ENCODE data around the gene PANK1.
"Not testable (repeated sequence)": the region's sequence is repeated elsewhere in the genome, so short reads cannot be mapped to it uniquely, and the experiment has no call there.

The PANK1 gene

DNA sequence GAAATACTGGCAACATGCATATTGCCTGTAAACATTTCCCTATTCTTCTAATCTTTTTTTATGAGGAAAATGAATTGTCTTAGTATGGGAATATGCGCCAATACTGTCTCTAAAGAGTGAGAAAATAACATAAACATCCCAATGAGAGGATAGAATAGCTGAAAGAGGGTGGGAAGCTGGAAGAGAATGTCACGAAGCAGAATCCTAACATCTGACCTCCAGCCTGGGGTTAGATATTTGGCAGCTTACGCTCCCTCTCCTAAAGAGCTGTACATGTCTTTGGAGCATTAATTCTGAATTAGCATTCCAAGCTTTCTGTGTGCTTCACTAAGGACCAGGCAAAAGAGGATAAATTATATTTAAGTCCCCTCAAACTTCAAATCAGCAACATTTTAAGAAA lies 78.0 kb downstream of the PANK1 start:
- no peak for DNase-seq (ENCODE audit: low read depth)

GRCh38 chr10:89566095-89566950 lies 78.7 kb downstream of the PANK1 start:
- no peak for DNase-seq (ENCODE audit: low read depth)

DNA sequence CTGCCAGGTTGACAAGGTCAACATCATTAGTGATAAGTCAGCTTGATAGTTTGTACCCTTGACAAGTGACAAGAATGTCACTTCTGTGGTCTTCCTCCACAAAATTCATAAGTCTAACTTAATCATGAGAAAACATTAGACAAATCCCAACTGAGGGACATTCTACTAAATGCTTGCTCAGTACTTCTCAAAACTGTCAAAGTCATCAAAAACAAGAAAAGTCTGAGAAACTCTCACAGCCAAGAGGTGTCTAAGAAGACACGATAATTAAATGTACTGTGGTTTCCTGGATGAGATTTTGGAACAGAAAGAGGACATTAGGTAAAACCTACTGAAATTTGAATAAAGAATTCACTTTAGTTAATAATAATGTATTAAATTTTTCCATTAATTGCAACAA lies 79.9 kb downstream of the PANK1 start:
- no peak for DNase-seq (ENCODE audit: low read depth)

GRCh38 chr10:89563861-89564478 lies 81.1 kb downstream of the PANK1 start:
- DNase-seq (ENCODE audit: low read depth): no peak

DNA sequence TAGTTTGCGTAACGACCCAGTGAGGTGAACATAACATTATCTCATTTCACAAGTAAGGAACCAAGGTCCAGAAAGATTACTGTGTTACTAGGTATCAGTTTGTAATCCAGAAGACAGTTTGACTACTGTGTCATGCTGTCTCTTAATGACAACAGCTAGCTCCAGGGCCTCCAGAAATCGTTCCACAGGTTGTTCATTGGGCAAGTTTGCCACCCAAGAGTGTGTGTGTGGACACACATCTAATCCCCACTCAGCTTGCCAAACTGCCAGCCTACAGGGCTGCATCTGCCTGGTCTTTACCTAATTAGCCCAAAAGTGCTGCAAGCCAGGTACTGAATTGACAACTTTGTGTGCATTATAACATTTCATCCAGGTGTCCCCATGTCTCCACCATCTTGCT lies 81.7 kb downstream of the PANK1 start:
- DNase-seq (ENCODE audit: low read depth): no peak

DNA sequence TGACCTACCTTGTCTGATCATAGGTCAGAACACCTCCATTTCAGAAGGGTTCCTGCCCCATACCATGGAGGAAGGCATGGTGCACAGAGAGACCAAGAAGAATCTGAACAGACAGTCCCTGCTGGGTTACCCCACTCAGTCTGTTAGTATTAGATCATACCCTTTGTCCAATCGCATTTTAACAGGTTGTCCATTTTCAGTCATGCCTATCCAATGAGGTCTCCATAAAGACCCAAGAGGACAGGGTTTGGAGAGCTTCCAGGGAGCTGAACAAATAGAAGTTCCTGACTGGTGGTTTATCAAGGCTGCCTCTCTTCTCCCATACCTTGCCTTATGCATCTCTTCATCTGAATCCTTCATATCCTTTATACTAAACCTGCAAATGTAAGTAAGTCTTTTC lies 88.4 kb downstream of the PANK1 start:
- DNase-seq (ENCODE audit: low read depth): no peak

DNA sequence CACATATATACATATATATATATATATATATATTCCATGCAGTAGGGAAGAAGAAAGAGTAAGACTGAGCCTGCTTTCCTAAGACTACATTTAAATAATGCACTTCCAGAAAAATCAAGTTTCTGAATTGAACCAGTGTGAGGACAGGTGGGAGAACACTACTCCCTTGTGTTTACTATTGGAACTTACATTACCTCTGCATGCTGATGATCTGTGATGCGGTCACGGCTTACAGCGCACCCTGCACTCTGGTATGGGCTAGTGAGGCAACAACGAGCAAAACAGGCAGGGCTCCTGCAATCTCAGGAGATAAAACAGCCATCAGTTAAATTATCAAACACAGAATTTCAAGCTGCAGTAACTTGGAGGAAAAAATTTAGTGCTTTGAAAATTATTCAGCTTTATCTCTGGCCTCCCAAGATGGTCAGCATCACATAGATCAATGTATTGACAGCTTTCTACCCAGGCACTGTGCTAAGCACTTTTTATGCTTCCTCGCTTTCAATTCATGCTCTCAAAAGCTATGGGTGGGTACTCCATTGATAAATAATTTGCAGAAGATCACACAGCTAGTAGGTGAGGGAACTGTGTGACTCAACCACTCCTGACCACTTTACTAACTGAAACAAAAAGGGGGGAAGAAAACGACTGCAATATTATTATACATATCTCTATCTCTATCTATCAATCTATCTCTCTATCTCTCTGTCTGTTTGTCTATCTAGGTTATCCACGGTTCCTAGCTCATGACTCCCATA lies 89.2 kb downstream of the PANK1 start:
- no peak for DNase-seq (ENCODE audit: low read depth)

DNA sequence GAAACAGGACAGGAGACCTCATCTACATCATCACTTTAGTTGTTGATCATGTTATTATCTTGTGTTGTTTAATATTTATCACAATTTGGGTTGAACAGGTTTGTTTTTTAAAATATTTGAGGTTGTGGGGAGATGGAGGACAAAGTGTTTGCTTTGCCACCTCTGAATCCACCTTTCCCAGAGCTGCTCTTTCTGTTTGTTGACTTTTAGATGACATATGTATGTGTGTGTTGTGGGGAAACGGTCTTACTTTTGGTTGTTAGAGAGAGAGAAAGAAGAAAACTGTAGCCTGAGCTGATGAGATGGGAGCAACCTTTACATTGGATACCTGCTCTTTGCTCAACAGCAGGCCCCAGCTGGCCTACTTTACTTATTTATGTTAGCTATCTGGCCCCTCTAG lies 90.6 kb downstream of the PANK1 start:
- no peak for DNase-seq (ENCODE audit: low read depth)

DNA sequence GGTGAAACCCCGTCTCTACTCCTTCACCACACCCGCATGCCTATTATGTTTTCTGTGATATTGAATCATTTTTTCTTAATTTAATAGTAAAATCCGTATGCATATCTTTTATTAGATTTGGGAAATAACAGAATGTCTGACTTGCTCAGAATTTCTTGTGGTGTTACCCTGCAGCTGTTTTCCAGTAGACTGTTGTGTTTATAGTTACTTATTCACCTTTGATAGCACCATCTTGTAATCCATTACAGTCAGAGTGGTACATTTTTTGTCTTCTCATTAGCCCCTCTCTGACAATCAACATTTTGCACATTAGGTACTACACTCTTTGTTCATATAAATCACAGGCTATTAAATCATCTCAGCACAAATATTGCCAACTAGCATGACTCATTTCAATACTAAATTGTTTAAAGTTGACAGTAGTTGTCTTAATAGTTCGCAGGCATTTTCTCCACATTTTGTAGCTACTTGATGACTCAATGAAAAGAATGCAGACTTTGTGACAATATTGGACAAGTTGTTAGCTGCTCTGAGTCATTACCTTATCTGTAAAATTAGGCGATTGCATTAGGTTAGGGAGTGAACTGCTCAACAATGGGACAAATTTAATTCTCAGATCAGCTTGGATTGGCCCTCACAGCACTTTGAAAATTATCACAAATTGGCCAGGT lies 91.8 kb downstream of the PANK1 start:
- DNase-seq (ENCODE audit: low read depth): no peak

DNA sequence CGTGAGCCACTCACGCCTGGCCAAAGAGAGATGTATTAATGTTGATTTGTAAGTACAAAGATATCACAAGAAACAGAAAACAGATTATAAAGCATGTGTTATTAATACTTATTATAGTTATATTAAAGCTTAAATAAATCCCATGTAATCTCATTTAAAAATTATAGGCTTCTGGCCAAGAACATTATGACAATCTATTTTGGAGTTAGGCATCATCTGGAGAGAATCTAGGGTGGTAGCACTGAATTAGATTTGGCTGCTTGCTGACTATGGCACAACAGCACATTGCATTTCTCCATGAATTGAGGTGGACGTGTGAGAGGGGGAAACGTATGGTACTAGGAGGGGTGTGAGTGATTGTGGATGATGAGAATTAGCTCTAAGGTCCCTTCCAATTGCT lies 92.8 kb downstream of the PANK1 start:
- no peak for DNase-seq (ENCODE audit: low read depth)

DNA sequence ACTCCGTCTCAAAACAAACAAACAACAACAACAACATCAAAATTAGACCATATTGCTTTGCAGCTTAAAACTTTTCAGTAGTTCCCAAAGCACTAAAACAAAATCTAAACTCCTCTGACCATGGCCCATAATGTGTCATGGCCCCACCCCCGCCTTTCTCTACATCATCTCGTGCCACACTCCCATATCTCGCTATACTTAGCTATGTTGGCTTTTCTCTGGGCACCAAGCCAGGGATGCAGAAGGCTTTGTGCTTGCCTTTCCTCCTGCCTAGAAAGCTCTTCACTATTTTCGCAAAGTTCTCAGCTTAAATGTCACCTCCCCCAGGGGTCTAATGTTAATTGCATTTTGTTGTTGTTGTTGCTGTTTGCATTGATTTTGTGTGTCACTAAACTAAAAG lies 94.5 kb downstream of the PANK1 start:
- no peak for DNase-seq (ENCODE audit: low read depth)

- no peak for DNase-seq (ENCODE audit: low read depth)
These were observed 95.5 kb downstream of the PANK1 start for GRCh38 chr10:89549510-89549909.

- no peak for DNase-seq (ENCODE audit: low read depth)
These were observed 96.4 kb downstream of the PANK1 start for GRCh38 chr10:89548673-89549072.

- DNase-seq (ENCODE audit: low read depth): no peak
These were observed 97.1 kb downstream of the PANK1 start for GRCh38 chr10:89547853-89548513.

- not testable (repeated sequence) for DNase-seq (ENCODE audit: low read depth)
These were observed 98.4 kb downstream of the PANK1 start for GRCh38 chr10:89546651-89547050.

- no peak for DNase-seq (ENCODE audit: low read depth)
These were observed 101.2 kb downstream of the PANK1 start for GRCh38 chr10:89543841-89544240.

GRCh38 chr10:89540420-89540949 lies 104.6 kb downstream of the PANK1 start:
- DNase-seq (ENCODE audit: low read depth): no peak

DNA sequence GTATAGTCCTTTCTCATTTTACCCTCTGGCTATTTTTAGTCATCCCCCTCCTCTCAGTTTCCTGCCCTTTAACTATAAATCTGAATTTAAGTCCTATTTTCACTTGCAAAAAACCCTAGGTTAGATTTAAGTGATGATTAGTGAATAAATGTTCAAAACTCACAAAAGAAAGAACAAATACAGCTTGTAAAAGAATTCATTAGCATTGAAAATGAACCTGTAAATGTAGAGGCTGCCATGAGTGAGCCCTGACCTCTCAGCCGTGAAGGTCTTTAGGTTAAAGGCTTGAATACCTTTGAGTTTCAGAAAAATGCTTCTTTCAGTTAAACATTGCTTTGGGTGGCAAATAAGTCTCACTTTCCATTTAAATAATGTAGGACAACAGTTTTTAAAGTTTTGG lies 107.7 kb downstream of the PANK1 start:
- no peak for DNase-seq (ENCODE audit: low read depth)

DNA sequence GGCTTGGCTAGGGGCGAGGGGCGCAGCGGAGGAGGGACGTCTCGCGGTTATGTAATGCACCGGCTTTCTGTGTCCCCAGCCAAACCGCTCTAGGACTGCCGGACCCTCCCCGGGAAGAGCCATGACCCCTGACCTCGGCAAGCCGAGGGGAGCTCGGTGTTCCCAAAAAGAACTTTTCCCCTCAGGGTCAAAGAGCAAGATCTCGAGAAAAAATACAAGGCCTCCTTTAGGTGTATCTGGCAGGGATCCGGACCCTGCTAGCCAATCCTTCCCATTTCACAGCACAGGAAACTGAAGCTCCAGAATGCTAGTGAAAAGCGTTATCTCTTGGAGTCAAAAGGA lies 109.1 kb downstream of the PANK1 start:
- no peak for DNase-seq (ENCODE audit: low read depth)

DNA sequence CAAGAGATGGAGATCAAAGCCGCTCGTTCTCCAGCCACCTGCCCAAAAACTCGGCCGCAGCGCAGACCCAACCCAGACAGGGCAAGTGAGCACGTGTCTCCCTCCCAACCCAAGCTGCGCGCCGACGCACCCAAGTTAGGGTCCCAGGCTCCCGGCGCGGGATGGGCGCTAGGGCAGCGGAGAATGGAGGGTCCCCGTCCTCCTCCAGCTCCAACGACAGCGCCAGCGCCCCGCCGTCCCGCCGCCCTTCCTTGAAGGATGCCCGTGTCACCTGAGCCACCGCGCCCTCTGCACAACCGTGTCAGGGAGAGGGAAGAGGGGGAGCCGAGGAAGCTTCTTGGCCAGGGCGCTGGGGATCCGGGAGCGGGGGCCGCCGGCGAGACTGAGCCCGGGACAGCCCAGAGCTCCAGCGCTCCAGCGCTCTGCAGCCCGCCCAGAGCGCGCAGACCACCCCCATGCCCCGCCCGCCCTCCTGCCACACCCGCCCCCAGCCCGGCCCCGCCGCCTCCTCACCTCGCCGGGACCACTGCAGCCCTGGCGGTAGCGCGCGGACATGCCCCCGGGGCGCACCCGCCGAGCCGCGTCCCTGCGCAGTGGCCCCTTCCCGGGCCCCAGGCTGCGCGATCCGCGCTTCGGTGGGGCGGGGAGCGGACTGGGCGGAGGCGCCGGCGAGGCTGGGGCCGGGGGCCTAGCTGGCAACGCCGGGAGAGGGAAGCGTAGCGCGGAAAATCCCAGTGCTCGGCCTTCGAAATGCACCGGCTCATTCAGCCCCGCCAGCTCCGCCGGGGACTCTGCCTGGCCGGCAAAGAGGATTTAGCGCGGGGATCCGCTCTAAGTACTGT lies 109.7 kb downstream of the PANK1 start, which contains the start of gene SLC16A12:
TSS of gene SLC16A12 (minus strand) at position 424 of the 842 bp plus-strand sequence. CDS start 73,016 bp downstream, outside the sequence.
- DNase-seq (ENCODE audit: low read depth): no peak

DNA sequence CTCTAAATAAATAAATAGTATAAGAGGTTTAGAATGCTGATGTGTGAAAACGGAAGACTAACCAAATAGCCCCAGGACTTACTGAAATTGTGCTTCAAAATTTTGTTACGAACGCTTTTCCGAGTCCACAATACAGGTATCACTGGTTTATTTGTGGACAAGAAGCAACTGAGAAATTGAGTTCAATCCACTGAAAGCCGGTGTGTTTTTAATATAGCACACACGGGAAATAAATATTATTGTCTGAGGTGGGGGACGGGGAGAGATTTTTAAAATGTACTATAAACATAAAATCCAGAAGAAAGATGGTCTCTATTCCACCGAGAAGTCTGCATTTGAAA lies 110.2 kb downstream of the PANK1 start:
- no peak for DNase-seq (ENCODE audit: low read depth)
